ENCODE data around the gene CFAP61.
"Not testable (repeated sequence)": the region's sequence is repeated elsewhere in the genome, so short reads cannot be mapped to it uniquely, and the experiment has no call there.

The CFAP61 gene

DNA sequence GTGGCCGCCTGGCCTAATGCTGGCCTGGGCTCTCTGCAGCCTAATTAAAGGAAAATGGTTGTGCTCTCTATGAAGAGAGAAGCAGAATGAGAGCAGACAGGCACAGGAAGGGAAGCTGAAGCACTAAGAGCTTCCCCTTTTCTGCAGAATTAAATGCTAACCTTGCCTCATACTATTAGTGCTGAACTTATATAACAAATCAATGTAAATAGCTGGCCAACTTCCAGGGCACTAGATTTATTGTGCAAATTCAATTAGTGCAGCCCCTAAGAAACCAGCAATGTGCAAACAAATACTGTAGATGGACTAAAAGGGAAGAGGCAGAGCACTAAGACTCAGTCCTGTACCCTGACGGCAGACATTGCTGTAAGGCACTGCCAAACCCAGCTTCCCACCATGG, 279.5 kb downstream of the CFAP61 start:
- DNase-seq, result no peak

DNA sequence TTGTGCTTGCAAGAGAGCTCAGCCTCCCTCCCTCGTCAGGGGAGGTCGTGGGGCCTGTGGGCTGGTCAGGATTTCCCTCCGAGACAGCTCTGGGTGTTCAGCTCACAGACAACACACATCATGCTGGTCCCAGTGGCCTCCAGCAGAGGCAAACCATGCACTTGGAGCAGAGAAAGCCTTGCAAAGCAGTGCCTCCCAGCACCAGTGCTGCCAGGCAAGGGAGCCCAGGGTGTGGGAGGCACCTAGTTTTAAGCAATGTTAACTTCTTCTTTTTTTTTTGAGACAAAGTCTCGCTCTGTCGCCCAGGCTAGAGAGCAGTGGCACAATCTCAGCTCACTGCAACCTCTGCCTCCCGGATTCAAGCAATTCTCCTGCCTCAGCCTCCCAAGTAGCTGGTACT, 281.5 kb downstream of the CFAP61 start:
- no peak for DNase-seq

DNA sequence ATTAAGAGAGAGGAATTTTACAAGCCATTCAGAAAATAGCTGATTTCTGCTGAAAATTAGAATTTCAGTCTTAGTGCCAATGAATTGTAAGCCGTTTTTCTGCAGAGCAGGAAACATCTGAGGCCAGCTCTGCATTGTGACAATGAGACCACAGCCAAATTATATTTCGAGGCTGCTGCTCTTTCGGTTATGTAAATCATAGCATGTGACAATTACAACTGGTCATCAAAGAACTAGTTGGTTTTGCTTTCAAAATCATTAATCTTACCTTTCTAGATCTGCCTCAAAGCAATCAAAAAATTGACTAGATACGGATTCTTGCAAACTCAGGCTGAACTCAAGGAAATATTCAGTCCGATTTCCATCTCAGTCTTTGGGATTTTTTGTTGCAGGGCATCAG, 282.2 kb downstream of the CFAP61 start:
- DNase-seq, result peak; percentile 12

DNA sequence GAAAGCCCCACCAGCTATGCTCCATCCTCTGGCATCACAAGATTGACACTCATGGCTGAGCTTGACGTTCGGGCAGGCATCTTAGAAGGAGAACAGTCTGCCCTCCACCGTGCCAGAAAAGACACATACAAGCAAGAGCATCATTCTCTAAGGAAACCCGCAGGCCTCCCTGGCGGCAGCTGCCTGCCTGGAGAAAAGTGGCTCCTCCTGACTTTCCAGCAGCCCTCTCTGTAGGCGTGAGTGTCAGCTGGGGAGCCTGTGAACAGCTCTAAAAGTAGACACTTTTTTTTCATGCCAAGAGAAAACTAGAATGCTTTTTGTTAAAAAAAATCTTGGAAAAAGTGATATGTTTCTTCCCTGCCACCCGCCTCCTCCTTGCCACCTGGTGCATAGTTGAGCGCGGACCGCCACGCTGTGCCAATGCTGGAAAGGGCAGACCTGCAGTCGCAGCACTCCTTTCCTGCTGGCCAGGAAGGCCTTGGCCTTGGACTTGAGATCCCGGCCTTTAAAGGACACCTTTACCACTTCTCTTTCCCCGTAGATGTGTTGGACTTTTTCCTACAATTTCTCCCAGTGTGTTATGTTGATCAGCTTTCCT, 285.9 kb downstream of the CFAP61 start:
- DNase-seq, result no peak

DNA sequence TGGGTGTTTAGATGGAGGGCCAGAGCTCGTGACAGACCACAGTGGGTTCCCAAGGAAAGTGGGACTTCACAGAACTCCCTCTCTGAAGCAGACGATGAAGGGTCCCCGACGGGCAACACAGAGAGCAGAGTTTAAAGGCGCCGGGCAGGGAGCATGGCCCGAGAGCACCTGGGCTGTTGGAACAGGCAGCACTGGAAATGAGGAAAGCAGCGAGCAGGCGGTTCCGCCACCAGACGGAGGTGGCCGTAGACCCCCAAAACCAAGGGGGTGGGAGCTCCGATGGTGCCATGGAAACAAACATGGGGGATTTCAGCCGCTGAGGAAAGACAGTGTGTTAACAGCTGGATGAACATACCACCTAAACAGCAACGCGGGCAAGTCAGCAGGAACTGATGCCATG, 288.1 kb downstream of the CFAP61 start:
- no peak for DNase-seq

DNA sequence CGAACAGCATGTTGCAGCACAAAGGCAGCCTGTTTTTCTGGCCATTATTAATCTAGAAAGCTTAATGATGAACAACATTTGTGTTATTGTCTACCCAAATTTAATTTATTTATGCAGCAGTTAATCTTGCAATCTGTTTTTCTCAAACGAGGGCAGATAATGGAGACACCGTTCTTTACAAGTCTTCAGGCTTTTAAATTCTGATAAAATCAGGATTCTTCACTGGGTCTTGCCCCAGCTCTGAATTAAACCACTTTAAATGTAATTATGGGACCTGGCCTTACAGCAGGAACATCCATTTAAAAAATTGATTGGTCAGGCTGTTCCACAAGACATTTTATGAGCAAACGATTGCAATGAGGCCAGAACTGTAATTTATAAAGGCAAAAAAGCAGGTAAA, 289.0 kb downstream of the CFAP61 start:
- no peak for DNase-seq

DNA sequence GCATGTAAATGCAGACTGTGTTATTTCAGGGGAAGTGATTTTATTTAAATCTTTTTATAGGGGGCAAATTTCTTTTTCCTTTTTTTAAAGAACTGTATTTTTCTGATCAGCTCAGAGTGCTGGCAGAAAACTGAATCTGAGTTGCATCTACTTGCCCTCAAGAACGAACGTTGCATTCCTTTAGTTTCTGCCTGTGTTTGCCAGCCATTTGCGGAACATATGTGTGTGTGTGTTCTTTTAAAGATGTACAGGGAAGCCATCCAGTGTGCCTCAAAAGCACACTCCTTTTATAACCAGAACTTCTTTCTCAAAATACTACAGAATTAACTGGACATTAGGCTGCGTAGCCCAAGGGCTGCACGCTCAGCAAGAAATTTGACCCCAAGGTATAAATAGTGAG, 289.7 kb downstream of the CFAP61 start:
- DNase-seq, result no peak

DNA sequence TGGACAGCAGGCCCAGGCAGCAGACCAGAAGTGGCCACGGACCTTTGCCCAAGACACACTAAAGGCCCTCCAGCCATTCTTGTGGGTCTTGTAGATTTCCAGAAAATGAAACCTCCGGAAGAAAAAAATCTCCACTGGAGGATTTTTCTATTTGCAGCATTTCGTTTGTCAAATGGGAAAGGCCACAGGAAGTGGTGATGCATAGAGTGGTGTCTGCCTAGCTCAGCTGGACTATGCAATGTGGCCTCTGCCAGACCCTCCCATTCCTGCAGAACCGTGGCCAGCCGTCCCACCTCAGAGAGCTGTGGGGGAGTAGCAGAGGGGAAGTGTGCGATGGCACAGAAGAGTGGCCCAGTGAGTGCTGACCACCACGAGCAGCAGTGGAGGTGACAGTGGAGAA, 291.6 kb downstream of the CFAP61 start:
- DNase-seq, result no peak

DNA sequence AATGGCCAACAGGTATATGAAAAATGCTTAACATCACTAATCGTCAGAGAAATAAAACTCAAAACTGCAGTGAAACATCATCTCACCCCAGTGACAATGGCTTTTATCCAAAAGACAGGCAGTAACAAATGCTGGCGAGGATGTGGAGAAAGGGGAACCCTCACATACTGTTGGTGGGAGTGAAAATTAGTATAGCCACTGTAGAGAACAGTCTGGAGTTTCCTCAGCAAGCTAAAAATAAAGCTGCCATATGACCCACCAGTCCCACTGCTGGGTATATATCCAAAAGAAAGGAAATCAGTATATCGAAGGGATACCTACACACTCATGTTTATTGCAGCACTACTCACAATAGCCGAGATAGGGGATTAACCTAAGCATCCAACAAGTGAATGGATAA, 292.1 kb downstream of the CFAP61 start:
- no peak for DNase-seq

DNA sequence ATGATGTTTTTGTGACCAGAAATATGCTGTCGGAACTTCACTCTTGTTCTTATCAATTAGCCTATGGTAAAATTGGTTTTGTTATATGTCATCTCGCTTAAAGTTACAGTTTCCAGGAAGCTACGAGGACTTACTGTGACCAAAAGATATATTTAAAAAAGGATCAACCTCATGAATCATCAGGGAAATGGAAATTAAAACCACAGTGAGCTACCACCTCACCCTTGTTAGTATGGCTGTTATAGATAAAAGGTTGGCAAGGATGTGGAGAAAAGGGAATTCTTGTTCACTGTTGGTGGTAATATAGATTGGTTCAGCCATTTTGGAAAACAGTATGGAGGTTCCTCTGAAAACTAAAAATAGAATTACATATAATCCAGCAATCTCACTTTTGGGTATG, 301.2 kb downstream of the CFAP61 start:
- no peak for DNase-seq

DNA sequence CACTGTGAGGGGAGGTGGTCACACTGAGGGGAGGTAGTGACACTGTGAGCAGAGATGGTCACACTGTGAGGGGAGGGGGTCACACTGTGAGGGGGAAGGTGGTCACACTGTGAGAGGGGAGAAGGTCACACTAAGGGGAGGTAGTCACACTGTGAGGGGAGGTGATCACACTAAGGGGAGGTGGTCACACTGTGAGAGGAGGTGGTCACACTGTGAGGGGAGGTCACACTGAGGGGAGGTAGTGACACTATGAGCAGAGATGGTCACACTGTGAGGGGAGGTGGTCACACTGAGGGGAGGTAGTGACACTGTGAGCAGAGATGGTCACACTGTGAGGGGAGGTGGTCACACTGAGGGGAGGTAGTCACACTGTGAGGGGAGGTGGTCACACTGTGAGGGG, 303.2 kb downstream of the CFAP61 start:
- DNase-seq, result not testable (repeated sequence)

DNA sequence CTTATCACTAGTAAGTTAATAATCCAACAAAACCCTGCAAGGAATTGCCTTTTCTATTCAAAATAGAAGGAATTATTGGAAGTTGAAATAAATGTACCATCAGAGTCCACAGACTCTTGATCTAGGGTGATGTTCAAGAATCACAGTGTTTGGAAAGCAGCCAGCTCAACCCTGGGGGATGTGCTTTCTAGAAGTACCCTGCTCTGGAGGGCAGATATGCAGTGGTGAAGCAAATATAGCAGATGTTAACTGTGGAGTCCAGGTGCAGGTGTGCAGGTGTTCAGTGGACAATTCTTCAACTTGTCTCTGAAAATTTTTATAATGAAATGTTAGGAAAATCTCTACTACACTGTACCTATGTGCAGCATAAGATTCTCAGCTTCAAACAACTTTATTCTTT, 306.5 kb downstream of the CFAP61 start:
- DNase-seq, result no peak

DNA sequence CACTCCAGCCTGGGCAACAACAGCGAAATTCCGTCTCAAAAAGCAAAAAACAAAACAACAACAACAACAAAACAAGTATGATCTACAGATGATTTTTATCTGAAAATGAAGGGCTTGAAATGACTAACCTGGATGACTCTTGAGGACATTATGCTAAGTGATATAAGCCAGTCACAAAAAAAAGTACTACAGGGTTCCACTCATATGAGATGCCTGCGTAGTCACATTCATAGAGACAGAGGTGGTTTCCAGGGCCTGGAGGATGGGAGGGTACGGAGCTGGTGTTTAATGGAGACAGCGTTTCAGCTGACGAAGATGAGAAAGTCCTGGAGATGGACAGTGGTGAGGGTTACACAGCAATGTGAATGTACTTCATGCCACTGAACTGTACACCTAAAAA, 307.3 kb downstream of the CFAP61 start:
- no peak for DNase-seq

DNA sequence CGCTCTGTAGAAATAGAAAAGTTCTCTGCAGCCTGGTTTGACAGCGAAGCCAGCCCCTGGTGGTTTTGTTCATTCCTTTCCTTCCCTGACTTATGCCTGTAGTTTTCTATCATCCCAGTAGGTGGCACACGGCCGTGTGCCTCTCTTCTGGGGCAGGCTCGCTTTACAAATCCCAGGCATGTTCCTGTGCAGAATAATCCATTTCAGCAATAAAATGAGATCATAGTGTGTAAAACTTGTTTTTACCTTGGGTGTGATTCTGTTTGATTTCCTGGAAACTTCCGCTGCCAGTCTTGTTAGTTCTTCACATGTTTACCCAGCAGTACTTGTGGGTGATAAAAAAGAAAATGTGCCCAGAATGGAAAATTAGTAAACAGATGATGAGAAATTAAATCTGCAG, 308.1 kb downstream of the CFAP61 start:
- DNase-seq, result peak; percentile 66

DNA sequence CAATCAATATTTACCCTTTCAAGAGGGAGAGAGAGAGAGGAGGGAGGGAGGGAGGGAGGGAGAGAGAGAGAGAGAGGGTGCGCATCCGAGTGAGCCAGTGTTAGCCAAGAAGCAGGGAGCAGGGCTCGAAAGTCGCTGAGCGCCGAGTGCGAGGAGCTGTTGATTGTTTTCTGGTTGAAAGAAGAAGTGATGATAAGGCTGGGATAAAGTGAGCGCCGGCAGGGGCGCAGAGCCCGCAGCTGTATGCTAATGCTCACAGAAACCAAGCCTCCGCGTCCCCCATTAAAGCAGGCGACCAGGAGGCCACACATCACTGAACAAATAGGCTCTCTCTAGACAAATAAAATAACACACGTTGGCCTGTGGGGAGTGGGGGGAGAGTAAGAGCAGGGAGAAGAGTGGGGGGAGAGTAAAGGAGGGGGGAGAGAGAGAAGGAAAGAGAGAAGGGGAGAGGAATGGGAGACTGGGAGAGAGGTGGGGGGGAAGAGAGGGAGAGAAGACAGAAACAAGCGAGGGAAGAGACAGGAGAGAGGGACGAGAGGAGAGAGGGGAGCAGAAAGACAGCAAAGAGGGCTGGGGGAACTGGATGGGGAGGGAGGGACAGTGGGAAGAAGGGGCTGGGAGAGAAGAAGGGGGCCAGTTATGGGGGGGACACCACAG, 310.6 kb downstream of the CFAP61 start:
- no peak for DNase-seq

DNA sequence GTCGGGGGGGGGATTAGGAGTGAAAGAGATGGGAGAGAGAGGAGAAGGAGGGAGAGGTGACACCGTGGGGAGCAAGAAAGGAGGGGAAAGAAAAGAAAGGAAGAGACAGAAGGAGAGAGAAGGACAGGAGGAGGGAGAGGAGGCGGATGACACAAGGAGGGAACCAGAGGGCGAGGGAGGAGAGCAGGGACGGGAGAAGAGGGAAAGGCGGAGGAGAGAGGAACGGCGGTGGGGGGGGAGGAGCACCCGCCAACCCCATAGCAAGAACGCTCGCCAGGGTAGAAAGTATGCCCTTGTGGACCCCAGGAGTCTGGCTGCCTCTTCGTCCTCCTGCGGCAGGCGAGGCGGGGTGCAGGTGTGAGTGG, 311.1 kb downstream of the CFAP61 start:
- DNase-seq, result no peak

DNA sequence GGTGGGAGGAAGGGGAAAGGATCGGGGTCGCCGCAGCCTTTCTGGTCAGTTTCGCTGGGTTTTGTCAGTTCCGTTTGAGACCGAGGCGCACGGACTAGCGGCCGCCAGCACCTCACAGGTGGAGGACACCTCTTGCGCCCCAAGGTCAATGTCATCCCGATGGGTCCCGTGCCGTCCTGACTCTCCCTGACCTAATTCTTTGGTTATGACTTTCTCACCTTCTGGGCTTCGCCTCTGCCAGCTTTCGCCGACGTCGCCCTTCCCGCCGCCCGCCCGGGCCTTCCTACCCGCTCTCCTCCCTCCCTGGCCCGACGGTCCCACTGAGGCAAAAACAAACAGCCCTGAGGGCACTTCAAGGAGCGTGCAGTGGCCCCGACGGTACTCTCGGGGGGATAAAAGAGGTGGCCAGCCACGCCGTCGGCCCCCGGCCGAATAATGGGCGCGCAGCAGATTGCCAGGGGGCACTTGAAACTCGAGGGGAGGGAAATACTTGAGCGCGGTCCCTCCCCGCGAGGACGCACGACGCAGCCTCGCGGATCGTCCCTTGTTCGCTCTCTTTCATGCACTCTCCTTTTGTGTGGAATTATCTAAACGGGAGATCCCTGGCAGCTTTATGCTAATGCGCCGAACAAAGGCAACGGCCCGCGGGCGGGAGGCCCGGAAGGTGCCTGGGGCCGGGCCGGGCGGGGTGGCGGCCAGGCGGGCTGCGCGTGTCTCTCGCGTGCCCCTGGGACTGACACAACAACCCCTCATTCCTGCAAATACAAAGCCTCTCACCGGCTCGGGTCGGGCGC, 311.7 kb downstream of the CFAP61 start:
- no peak for DNase-seq

DNA sequence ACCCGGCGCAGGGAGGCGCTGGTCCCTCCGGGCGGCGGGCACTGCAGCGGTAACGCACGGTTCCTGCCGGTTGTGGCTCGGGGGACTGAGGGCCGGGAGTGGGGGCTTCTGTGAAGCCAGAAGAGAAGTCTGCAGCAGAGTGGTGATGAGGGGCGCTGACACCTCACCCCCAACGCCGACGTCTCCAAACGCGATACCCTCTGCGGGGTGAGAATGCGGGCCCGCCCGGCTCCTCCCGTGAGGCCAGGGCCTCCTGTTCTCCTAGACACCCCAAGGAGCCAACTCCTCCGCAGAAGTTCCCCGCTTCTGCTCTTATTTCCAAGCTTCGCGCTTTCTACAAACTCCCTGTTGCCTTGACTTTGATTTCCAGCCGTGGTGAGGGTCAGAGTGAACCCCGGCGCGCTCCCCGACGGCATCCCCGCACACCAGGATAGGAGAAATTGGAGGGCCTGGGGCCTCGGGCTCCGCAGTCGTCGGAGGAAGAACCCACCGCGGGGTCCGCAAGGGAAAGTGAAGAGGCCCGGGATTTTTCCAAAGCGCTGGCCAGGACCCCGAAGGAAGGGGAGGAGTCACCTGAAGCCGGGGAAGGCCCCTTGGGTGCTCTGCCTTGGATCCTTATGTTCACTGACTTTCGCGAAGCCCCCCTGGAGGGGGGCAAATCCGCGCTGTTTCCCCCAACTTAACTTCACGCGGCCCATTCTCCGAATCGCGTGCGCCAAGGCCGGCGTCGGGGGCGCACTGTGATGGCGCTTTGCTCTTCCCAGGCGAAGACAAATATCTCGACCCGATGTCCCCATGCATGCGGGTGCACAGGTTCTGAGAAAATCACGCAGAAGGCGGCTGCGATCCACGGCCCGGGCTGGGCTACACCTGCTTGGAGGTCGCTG, 312.5 kb downstream of the CFAP61 start:
- DNase-seq, result no peak

DNA sequence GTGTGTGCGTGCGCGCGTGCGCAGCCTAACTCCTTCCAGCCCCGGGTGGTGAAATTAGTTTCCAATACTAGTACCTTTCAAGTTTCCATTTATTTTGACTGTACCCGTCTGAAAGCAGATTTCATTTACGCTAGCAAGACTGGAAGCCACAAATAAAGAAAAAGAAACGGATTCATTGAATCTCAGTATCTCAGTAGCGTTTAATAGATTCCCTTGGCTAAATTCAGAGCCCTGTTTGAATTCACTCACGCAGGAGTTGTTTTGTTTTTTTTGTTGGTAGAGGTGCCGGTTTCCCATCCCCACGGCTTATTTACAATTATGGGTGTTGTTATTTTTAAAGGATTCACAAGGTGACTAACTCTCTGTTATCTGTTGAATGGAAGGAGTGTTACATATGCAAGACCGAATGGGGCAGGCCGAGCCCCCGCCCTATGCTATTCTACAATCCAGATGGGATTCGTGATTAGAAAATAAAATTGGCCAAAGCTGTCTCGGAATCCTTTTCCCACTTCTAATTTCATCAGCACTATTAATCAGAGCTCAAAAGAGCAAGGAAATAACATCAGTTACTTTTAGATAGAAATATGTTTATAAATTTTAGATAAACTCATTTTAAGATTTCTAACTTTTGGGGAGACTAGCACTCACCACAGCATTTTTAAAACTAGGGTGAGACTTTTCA, 313.3 kb downstream of the CFAP61 start:
- no peak for DNase-seq

DNA sequence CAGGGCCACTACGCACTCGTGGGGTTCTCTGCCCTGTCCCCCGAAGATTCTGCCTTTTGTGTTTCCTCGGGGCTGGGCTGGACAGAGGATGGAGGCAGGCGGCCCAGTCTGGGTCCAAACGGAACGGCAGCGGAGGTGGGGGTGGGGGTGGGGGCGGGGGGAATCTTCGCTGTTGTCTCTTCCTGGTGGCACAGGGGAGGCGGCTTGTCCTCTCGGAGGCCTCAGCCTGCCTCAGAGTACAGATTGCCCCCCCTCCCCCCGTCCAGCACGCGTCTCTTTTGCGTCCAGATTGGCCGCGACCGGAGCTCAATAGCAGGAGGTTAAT, 314.2 kb downstream of the CFAP61 start:
- no peak for DNase-seq

DNA sequence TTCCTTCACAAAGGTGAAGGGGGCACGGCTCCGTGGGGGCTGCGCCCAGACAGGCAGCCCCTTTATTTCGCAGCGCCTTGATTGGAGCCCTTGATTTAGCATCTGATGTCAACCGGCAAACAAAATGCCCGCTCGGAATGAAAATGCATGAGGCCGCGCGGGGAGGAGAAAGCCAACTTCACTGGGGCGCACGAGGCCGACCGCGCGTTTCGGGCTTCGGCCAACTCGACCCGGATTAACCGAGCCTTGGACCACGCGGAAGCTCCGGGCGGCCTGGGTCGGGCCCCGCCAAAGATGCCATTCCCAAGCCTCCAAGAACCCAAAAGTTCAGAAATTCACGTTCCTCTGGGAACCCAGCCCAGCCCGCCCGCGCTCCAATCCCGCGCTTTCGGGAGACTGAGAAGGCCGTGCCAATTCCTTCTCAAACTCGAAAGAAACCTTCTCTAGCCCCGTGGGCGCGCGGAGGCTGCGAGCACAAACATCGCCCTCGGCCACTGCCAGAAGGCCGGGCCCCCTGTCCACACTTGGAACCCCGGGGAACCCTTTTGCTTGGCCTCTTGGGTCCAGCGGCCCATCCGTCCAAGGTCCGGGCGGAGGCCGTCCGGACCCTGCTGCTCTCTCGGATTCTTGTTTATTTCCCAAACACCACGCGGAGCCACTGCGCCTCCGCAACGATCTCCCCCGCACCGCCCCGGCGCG, 314.7 kb downstream of the CFAP61 start:
- no peak for DNase-seq

All from activated CD4-positive, alpha-beta T cell treated with anti-CD3 and anti-CD28 coated beads, Interleukin-10, Interleukin-2, amounts not matched to agents 100 ng/mL and 50 ng/mL, durations not matched to agents 16 hours and 8 hours (primary cell).